ENCODE results near the gene PTGER1. TPM values are rescaled to one million over a fixed set of nuclear protein-coding genes. Genes with fewer than 3 reads are reported as not detected.

PTGER1 gene
- total and polyA plus RNA-seq, 9 of the 15 experiments (the other 6 are each of a cell fraction or from before 2014, with no cell fraction given), result 0.06 to 0.36 (median 0.31) TPM; not detected in 5

DNA sequence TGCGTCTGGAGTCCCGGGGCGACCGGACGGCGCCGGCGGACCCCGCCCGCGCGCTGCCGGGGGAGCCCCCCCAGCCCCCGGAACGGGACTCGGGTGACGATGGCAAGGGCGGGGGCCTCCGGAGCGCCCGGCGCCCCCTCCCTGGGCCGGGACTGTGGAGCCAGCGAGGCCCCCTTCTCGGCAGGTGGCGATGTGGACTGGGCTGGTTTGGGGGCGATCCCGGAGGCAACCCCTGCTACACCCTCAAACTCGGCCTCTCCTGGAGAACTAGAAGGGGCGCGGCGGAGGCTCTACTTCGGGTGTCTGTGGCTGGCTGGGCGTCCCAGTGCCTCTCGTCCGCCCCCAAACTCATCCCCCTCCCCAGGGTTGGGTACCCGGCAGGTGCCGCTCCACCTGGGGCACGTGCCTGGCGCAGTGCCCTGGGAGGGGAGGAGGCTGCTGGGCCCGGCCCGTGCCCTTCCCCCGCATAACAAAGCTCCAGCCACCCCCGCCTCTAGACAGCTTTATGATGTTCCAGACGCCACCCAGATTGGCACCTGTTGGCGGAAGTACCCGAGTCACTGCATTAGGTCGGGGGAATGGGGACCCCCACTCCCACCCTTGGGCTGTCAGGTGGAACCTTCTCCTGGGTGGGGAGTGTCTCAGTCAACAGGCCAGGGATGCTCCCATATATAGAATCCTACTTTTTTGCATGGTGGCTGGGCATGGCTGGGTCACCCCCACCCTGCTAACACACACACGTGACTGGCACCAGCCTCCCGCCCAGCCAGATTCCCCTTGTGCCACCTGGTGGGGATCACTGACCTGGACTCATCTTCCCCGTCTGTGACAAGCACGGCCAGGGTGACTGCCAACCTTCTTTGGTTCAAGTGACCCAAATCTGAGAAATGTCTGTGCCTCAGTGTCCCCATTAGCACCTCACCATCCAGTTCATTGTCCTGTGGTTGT, 41.3 kb downstream of the PTGER1 start (continued):
- TF ChIP-seq, protein P1, sequence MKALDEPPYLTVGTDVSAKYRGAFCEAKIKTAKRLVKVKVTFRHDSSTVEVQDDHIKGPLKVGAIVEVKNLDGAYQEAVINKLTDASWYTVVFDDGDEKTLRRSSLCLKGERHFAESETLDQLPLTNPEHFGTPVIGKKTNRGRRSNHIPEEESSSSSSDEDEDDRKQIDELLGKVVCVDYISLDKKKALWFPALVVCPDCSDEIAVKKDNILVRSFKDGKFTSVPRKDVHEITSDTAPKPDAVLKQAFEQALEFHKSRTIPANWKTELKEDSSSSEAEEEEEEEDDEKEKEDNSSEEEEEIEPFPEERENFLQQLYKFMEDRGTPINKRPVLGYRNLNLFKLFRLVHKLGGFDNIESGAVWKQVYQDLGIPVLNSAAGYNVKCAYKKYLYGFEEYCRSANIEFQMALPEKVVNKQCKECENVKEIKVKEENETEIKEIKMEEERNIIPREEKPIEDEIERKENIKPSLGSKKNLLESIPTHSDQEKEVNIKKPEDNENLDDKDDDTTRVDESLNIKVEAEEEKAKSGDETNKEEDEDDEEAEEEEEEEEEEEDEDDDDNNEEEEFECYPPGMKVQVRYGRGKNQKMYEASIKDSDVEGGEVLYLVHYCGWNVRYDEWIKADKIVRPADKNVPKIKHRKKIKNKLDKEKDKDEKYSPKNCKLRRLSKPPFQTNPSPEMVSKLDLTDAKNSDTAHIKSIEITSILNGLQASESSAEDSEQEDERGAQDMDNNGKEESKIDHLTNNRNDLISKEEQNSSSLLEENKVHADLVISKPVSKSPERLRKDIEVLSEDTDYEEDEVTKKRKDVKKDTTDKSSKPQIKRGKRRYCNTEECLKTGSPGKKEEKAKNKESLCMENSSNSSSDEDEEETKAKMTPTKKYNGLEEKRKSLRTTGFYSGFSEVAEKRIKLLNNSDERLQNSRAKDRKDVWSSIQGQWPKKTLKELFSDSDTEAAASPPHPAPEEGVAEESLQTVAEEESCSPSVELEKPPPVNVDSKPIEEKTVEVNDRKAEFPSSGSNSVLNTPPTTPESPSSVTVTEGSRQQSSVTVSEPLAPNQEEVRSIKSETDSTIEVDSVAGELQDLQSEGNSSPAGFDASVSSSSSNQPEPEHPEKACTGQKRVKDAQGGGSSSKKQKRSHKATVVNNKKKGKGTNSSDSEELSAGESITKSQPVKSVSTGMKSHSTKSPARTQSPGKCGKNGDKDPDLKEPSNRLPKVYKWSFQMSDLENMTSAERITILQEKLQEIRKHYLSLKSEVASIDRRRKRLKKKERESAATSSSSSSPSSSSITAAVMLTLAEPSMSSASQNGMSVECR (CRISPR knock-in tag; IDR thresholded peaks at IDR 0.05), result 0 out of 2 replicates have a peak, but pooled peaks have one; percentile 17
- TF ChIP-seq POLR2AphosphoS2 (IDR thresholded peaks at IDR 0.05; ENCODE audit: low read length) (no peak), ZNF766 (CRISPR knock-in tag; conservative IDR thresholded peaks at IDR 0.05) (no peak), TCF7 (IDR thresholded peaks at IDR 0.05; ENCODE audit: borderline replicate concordance) (no peak), RB1 (IDR thresholded peaks at IDR 0.05; ENCODE audit: low read depth) (0 out of 2 replicates have a peak, but pooled peaks have one; percentile 11), ZEB2 (IDR thresholded peaks at IDR 0.05) (peak; percentile 51; the same call in 1 of the 2 replicates), GATAD2B (IDR thresholded peaks at IDR 0.05; ENCODE audit: borderline replicate concordance) (0 out of 2 replicates have a peak, but pooled peaks have one; percentile 8), ETV5 (CRISPR knock-in tag; IDR thresholded peaks at IDR 0.05; ENCODE audit: low read depth) (no peak), NFIC (IDR thresholded peaks at IDR 0.05) (peak; percentile 81), EGR1 (conservative IDR thresholded peaks at IDR 0.05) (peak; percentile 50), POLR2G (IDR thresholded peaks at IDR 0.05; ENCODE audit: low read depth, low read length) (peak; percentile 42; the same call in 1 of the 2 replicates), HNRNPLL (IDR thresholded peaks at IDR 0.05; ENCODE audit: low read depth, low read length, poor library complexity, severe bottlenecking) (peak; percentile 6), ZBTB7A (IDR thresholded peaks at IDR 0.05; ENCODE audit: borderline replicate concordance, control insufficient read depth, low read depth, low read length) (peak; percentile 23; the same call in 1 of the 2 replicates), FOXP1 (CRISPR knock-in tag; IDR thresholded peaks at IDR 0.05) (0 out of 2 replicates have a peak, but pooled peaks have one; percentile 27), SIN3B (IDR thresholded peaks at IDR 0.05; ENCODE audit: low read depth) (peak; percentile 59; the same call in 1 of the 2 replicates), BHLHE40 (IDR thresholded peaks at IDR 0.05; ENCODE audit: low read length) (peak; percentile 91)
- TF ChIP-seq, protein P2, sequence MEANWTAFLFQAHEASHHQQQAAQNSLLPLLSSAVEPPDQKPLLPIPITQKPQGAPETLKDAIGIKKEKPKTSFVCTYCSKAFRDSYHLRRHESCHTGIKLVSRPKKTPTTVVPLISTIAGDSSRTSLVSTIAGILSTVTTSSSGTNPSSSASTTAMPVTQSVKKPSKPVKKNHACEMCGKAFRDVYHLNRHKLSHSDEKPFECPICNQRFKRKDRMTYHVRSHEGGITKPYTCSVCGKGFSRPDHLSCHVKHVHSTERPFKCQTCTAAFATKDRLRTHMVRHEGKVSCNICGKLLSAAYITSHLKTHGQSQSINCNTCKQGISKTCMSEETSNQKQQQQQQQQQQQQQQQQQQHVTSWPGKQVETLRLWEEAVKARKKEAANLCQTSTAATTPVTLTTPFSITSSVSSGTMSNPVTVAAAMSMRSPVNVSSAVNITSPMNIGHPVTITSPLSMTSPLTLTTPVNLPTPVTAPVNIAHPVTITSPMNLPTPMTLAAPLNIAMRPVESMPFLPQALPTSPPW (CRISPR knock-in tag; IDR thresholded peaks at IDR 0.05), result 0 out of 2 replicates have a peak, but pooled peaks have one; percentile 13
- TF ChIP-seq, protein P3, sequence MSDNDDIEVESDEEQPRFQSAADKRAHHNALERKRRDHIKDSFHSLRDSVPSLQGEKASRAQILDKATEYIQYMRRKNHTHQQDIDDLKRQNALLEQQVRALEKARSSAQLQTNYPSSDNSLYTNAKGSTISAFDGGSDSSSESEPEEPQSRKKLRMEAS (CRISPR knock-in tag; IDR thresholded peaks at IDR 0.05), result 0 out of 2 replicates have a peak, but pooled peaks have one; percentile 8
- TF ChIP-seq, protein P4, sequence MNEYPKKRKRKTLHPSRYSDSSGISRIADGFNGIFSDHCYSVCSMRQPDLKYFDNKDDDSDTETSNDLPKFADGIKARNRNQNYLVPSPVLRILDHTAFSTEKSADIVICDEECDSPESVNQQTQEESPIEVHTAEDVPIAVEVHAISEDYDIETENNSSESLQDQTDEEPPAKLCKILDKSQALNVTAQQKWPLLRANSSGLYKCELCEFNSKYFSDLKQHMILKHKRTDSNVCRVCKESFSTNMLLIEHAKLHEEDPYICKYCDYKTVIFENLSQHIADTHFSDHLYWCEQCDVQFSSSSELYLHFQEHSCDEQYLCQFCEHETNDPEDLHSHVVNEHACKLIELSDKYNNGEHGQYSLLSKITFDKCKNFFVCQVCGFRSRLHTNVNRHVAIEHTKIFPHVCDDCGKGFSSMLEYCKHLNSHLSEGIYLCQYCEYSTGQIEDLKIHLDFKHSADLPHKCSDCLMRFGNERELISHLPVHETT (CRISPR knock-in tag; conservative IDR thresholded peaks at IDR 0.05 in 1 of 2, IDR thresholded peaks at IDR 0.05 in 1 of 2), result 0 out of 4 replicates have a peak, but pooled peaks of 1 of the 2 experiments have one; percentile 13
